OCI-LY7 (cell line): Measurements from ENCODE around the gene FAM32A. TPM values are rescaled to one million over a fixed set of nuclear protein-coding genes. Genes with fewer than 3 reads are reported as not detected.

Experiments
- BruUV-seq: library from RNA; stranded (reverse); fragments of 400-500 nt; replicated peaks from 2 replicates; lab custom pipeline; 2021; lab: Mats Ljungman, UMichigan
- CTCF ChIA-PET: fragments of 300-600 bp; sonication (Branson Sonifier 250); formaldehyde crosslinking; loops from one replicate; lab custom pipeline; 2022; ENCODE audit warnings: antibody characterized with exemption; ENCODE audit not compliant: unreplicated experiment; lab: Charles Lee
- POLR2A ChIA-PET: fragments of 300-600 bp; sonication (Branson Sonifier 250); formaldehyde crosslinking; loops from one replicate; lab custom pipeline; 2022; ENCODE audit warnings: antibody characterized with exemption; lab: Charles Lee
- DNase-seq: peaks from one replicate; pipeline ENCODE4 v3.0.0-alpha.2; 2015; ENCODE audit warnings: low spot score
- H2AFZ ChIP-seq: fragments of 200-600 bp; sonication (generic), shearing (Covaris generic); 2 replicates; pipeline ENCODE4 v1.6.1; 2014; ENCODE audit warnings: mild to moderate bottlenecking, antibody characterized with exemption, low read length, moderate library complexity
- H3K27ac ChIP-seq: fragments of 200-600 bp; sonication (generic); 2 replicates; pipeline ENCODE4 v1.5.1; 2014; ENCODE audit warnings: mixed run types, low read depth, mild to moderate bottlenecking, moderate library complexity, low read length, inconsistent platforms; ENCODE audit not compliant: poor library complexity, severe bottlenecking
- H3K36me3 ChIP-seq: fragments of 200-600 bp; sonication (generic); 2 replicates; pipeline ENCODE4 v1.6.1; 2014; ENCODE audit warnings: mild to moderate bottlenecking, antibody characterized with exemption, low read length, moderate library complexity, mixed read lengths; ENCODE audit not compliant: insufficient read depth
- H3K4me1 ChIP-seq: fragments of 200-600 bp; sonication (generic); 2 replicates; pipeline ENCODE4 v1.5.1; 2014; ENCODE audit warnings: mild to moderate bottlenecking, low read length; ENCODE audit not compliant: insufficient read depth, poor library complexity, severe bottlenecking
- H3K4me2 ChIP-seq: fragments of 200-600 bp; sonication (generic); 2 replicates; pipeline ENCODE4 v1.6.1; 2014; ENCODE audit warnings: mild to moderate bottlenecking, low read length
- H3K4me3 ChIP-seq: fragments of 200-600 bp; sonication (generic); 2 replicates; pipeline ENCODE4 v1.5.1; 2014; ENCODE audit warnings: mild to moderate bottlenecking, low read depth, low read length; ENCODE audit not compliant: poor library complexity, severe bottlenecking
- H3K79me2 ChIP-seq: fragments of 200-600 bp; sonication (generic); 2 replicates; pipeline ENCODE4 v1.6.1; 2016; ENCODE audit warnings: low read depth, mild to moderate bottlenecking, low read length, moderate library complexity, mixed read lengths; ENCODE audit not compliant: insufficient read depth
- H3K9me2 ChIP-seq: fragments of 200-600 bp; sonication (generic); 2 replicates; pipeline ENCODE4 v1.6.1; 2016; ENCODE audit warnings: mild to moderate bottlenecking, low read length, mixed read lengths; ENCODE audit not compliant: insufficient read depth
- H3K9me3 ChIP-seq: fragments of 200-600 bp; sonication (generic); 2 replicates; pipeline ENCODE4 v1.6.1; 2014; ENCODE audit warnings: mild to moderate bottlenecking, mixed run types, low read length, mixed read lengths
- H4K20me1 ChIP-seq: fragments of 200-600 bp; sonication (generic); 2 replicates; pipeline ENCODE4 v1.6.1; 2014; ENCODE audit warnings: mild to moderate bottlenecking, antibody characterized with exemption, low read length, moderate library complexity, mixed read lengths; ENCODE audit not compliant: insufficient read depth
- EZH2phosphoT487 ChIP-seq: fragments of 200-600 bp; sonication (generic); IDR thresholded peaks from 2 replicates; pipeline ENCODE4 v1.6.1; 2018; ENCODE audit warnings: low read depth, borderline replicate concordance, mild to moderate bottlenecking, mixed run types, antibody characterized with exemption, low read length, moderate library complexity, mixed read lengths
- intact Hi-C: fragments of 100-400 bp; cut with micrococcal nuclease; formaldehyde crosslinking; loops from one replicate; pipeline ENCODE4 v1.10.0; 2022; ENCODE audit not compliant: unreplicated experiment
- total RNA-seq, 2 experiments: library from RNA; depleted of rRNA in 1 of 2; stranded (reverse); fragments of >200 nt in 1 of 2; shearing (Covaris generic) in 1 of 2; gene quantifications; 2 replicates each; pipeline ENCODE4 v1.2.3, GENCODE V29; 2014 to 2022
- TF ChIP-seq, protein P1 (sequence below): fragments of 200-600 bp; sonication (generic); conservative IDR thresholded peaks from 2 replicates; pipeline ENCODE4 v1.5.1; 2014; ENCODE audit warnings: mild to moderate bottlenecking, antibody characterized with exemption, low read length, moderate library complexity, mixed read lengths

Gene FAM32A
- total RNA-seq, 2 experiments from 2014 or later = 64.5 to 71.0 TPM

DNA sequence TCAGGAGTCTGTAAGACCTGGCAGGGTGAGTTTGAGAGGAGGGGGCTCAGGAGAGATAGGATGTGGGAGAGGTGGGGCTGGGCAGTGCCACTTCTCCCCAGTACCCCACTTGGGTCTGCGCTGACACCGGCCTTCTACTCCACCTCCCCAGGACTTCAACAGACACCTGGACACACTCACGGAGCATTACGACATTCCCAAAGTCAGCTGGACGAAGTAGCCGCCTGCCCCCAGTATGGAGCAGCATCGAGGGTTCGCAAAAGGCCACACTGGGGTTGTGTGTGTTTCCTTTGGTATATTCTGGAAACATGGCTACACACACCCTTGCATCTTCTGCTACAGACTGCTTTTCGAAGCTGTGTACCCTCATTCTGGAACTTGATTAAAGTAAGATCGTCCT lies 5.5 kb downstream of the FAM32A start:
- no TSS peak for BruUV-seq
- ChIA-PET POLR2A (no interaction called here), CTCF (no interaction called here)
- no peak for DNase-seq
- H2AFZ ChIP-seq = no peak overlapping the region
- no peaks in the 10 kb centered on the region for H4K20me1 ChIP-seq
- TF ChIP-seq, protein P1, sequence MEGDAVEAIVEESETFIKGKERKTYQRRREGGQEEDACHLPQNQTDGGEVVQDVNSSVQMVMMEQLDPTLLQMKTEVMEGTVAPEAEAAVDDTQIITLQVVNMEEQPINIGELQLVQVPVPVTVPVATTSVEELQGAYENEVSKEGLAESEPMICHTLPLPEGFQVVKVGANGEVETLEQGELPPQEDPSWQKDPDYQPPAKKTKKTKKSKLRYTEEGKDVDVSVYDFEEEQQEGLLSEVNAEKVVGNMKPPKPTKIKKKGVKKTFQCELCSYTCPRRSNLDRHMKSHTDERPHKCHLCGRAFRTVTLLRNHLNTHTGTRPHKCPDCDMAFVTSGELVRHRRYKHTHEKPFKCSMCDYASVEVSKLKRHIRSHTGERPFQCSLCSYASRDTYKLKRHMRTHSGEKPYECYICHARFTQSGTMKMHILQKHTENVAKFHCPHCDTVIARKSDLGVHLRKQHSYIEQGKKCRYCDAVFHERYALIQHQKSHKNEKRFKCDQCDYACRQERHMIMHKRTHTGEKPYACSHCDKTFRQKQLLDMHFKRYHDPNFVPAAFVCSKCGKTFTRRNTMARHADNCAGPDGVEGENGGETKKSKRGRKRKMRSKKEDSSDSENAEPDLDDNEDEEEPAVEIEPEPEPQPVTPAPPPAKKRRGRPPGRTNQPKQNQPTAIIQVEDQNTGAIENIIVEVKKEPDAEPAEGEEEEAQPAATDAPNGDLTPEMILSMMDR = no peak
- no peak for TF ChIP-seq EZH2phosphoT487
- H3K79me2 ChIP-seq = peaks cover 13% of the 10 kb centered on the region
- H3K9me3 ChIP-seq = no peaks in the 10 kb centered on the region
- H3K27ac ChIP-seq = no peak overlapping the region
- no peak overlapping the region for H3K4me2 ChIP-seq
- H3K36me3 ChIP-seq = peaks cover 50% of the 10 kb centered on the region
- intact Hi-C loops = no loop called here
- peaks cover 10% of the 10 kb centered on the region for H3K4me1 ChIP-seq
- no peaks in the 10 kb centered on the region for H3K9me2 ChIP-seq
- no peak overlapping the region for H3K4me3 ChIP-seq

DNA sequence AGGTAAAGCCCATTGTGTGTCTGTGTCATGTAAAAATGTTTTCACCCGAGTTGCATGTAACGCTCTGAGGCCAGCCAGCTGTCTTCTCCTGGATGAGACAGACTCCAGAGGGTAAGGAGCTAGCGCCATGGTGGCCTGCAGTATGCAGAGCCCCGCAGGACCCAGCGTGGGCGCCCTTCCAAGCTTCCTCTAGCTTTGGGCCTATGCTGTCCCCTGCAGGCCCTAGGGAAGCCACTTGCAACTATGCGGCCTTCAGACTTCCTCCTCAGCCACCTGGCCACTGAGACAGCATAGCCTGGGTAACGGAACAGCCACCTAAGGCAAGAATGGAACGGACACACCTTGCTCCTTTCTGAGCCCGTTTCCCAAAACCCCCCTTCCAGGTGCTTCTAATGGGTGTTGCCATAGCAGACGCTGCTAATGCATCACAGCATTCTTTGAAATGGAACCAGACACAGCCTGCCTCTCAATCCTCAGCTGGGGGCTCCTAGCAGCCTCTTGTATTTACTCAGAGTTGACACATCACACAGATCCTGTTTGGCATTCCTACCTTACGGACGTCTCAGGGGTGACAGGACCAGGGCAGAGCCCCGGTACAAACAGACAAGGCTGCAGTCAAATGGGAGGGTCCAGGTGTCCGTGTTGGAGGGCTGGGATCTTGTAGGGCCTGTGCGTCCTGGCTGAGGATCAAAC lies 6.2 kb downstream of the FAM32A start:
- POLR2A ChIA-PET = no interaction called here
- H3K4me3 ChIP-seq = no peak overlapping the region
- no peaks in the 10 kb centered on the region for H4K20me1 ChIP-seq
- H3K79me2 ChIP-seq = peaks cover 6% of the 10 kb centered on the region
- H3K4me2 ChIP-seq = no peak overlapping the region
- no peak overlapping the region for H3K27ac ChIP-seq
- intact Hi-C loops = no loop called here
- no peak for TF ChIP-seq EZH2phosphoT487
- TF ChIP-seq, protein P1 = no peak
- no peaks in the 10 kb centered on the region for H3K9me2 ChIP-seq
- no peak for DNase-seq
- peaks cover 8% of the 10 kb centered on the region for H3K4me1 ChIP-seq
- no peak overlapping the region for H2AFZ ChIP-seq
- H3K9me3 ChIP-seq = no peaks in the 10 kb centered on the region
- CTCF ChIA-PET = no interaction called here
- peaks cover 49% of the 10 kb centered on the region for H3K36me3 ChIP-seq
- BruUV-seq = TSS peak; percentile 76

DNA sequence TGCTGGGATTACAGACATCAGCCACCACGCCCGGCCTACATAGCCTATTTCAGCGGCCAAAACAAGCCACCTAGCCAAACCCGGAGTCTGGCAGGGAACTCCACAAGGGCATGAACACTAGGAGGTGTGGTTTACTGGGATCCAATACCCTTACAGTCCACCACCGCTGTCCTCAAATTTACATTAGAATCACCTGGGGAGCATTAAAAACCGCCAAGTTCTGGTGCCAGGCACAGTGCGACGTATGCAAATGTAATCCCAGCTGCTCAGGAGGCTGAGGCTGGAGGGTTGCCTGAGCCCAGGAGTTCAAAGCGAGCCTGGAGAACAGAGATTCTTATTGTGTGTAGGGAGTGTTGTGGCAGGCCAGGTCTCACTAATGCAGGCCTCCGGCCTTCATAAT lies 8.3 kb downstream of the FAM32A start:
- peaks cover 6% of the 10 kb centered on the region for H3K79me2 ChIP-seq
- H3K27ac ChIP-seq = no peak overlapping the region
- CTCF ChIA-PET = no interaction called here
- intact Hi-C loops = no loop called here
- H3K9me2 ChIP-seq = no peaks in the 10 kb centered on the region
- H3K36me3 ChIP-seq = peaks cover 35% of the 10 kb centered on the region
- POLR2A ChIA-PET = interaction anchor here (0.7 kb wide), 1 partner anchor 103 kb away, joined by 3 read pairs; no protein-coding TSS in a partner anchor
- TF ChIP-seq, protein P1 = no peak
- TF ChIP-seq EZH2phosphoT487 = no peak
- no peak for DNase-seq
- no peaks in the 10 kb centered on the region for H3K9me3 ChIP-seq
- H3K4me3 ChIP-seq = no peak overlapping the region
- 0 out of 2 replicates have a peak, but pooled peaks cover 2% of the 10 kb centered on the region for H4K20me1 ChIP-seq
- peaks cover 15% of the 10 kb centered on the region for H3K4me1 ChIP-seq
- no peak overlapping the region for H2AFZ ChIP-seq
- BruUV-seq = no TSS peak
- no peak overlapping the region for H3K4me2 ChIP-seq
